PC-3 (cell line): ENCODE measurements around the gene HLCS. TPM values are rescaled to one million over a fixed set of nuclear protein-coding genes. Genes with fewer than 3 reads are reported as not detected.

Source experiments
- ATAC-seq: fragments of 200-7000 bp; cut with Tn5 transposase; 2 replicates; pipeline ENCODE4 v1.9.1; 2020; ENCODE audit warnings: mild to moderate bottlenecking, moderate library complexity
- BruUV-seq: library from RNA; stranded (reverse); fragments of 400-500 nt; replicated peaks from 2 replicates; lab custom pipeline; 2021; lab: Mats Ljungman, UMichigan
- CTCF ChIA-PET: fragments of 300-600 bp; sonication (Branson Sonifier 250); formaldehyde crosslinking; loops from one replicate; lab custom pipeline; 2022; ENCODE audit warnings: antibody characterized with exemption; lab: Charles Lee
- POLR2A ChIA-PET: fragments of 300-600 bp; sonication (Branson Sonifier 250); formaldehyde crosslinking; loops from one replicate; lab custom pipeline; 2022; ENCODE audit warnings: antibody characterized with exemption; ENCODE audit not compliant: unreplicated experiment; lab: Charles Lee
- DNase-seq: peaks from one replicate; pipeline ENCODE4 v3.0.0-alpha.2; 2015
- H2AFZ ChIP-seq: fragments of 300-600 bp; sonication (generic); 2 replicates; pipeline ENCODE4 v1.6.0; 2016; ENCODE audit warnings: antibody characterized with exemption, low read length
- H3F3A ChIP-seq: fragments of 300-600 bp; sonication (generic); one replicate; pipeline ENCODE4 v1.6.0; 2017; ENCODE audit warnings: antibody characterized with exemption, low read length, control low read depth, mild to moderate bottlenecking; ENCODE audit not compliant: unreplicated experiment
- H3K27ac ChIP-seq: fragments of 300-600 bp; sonication (generic); 2 replicates; pipeline ENCODE4 v1.5.1; 2016; ENCODE audit warnings: mild to moderate bottlenecking, low read length
- H3K27me3 ChIP-seq: fragments of 300-600 bp; sonication (generic); 2 replicates; pipeline ENCODE4 v1.6.1; 2016; ENCODE audit warnings: low read length, mixed read lengths
- H3K36me3 ChIP-seq: fragments of 300-600 bp; sonication (generic); 2 replicates; pipeline ENCODE4 v1.6.1; 2016; ENCODE audit warnings: low read depth, mixed run types, low read length, mixed read lengths
- H3K4me1 ChIP-seq: fragments of 300-600 bp; sonication (generic); 2 replicates; pipeline ENCODE4 v1.5.1; 2016; ENCODE audit warnings: low read length; ENCODE audit not compliant: insufficient read depth
- H3K4me2 ChIP-seq: fragments of 300-600 bp; sonication (generic); 2 replicates; pipeline ENCODE4 v1.6.0; 2016; ENCODE audit warnings: low read length
- H3K4me3 ChIP-seq: fragments of 300-600 bp; sonication (generic); 2 replicates; pipeline ENCODE4 v1.5.1; 2016; ENCODE audit warnings: mild to moderate bottlenecking, low read length, mixed read lengths
- H3K79me2 ChIP-seq: fragments of 300-600 bp; sonication (generic); 2 replicates; pipeline ENCODE4 v1.6.1; 2017; ENCODE audit warnings: low read length, mixed read lengths
- H3K9ac ChIP-seq: fragments of 300-600 bp; sonication (generic); 2 replicates; pipeline ENCODE4 v1.6.0; 2016; ENCODE audit warnings: mild to moderate bottlenecking, low read length
- H3K9me2 ChIP-seq: fragments of 300-600 bp; sonication (generic); replicated peaks from 2 replicates; pipeline ENCODE4 v1.6.1; 2016; ENCODE audit warnings: mixed run types, low read length, mixed read lengths
- H3K9me3 ChIP-seq: fragments of 300-600 bp; sonication (generic); 2 replicates; pipeline ENCODE4 v1.6.1; 2016; ENCODE audit warnings: low read length, mixed read lengths
- H4K20me1 ChIP-seq: fragments of 300-600 bp; sonication (generic); 2 replicates; pipeline ENCODE4 v1.6.1; 2016; ENCODE audit warnings: low read length, mixed read lengths
- EZH2 ChIP-seq: fragments of 300-600 bp; sonication (generic); IDR thresholded peaks from one replicate; pipeline ENCODE4 v1.6.1; 2017; ENCODE audit warnings: antibody characterized with exemption, mild to moderate bottlenecking, low read length; ENCODE audit not compliant: unreplicated experiment
- EZH2phosphoT487 ChIP-seq: fragments of 300-600 bp; sonication (generic); IDR thresholded peaks from 2 replicates; pipeline ENCODE4 v1.6.1; 2018; ENCODE audit warnings: mild to moderate bottlenecking, antibody characterized with exemption, low read length, borderline replicate concordance
- intact Hi-C: fragments of 100-400 bp; cut with micrococcal nuclease; formaldehyde crosslinking; loops from 2 replicates; pipeline ENCODE4 v1.9.0; 2023
- total RNA-seq: library from RNA; depleted of rRNA; stranded (reverse); fragments of >200 nt; gene quantifications from 2 replicates; pipeline ENCODE4 v1.2.3, GENCODE V29; 2014
- TF ChIP-seq, protein P1 (sequence below): fragments of 300-600 bp; sonication (generic); conservative IDR thresholded peaks from 2 replicates; pipeline ENCODE4 v1.5.1; 2017; ENCODE audit warnings: antibody characterized with exemption, low read depth, mild to moderate bottlenecking, low read length

HLCS gene
- total RNA-seq, 1 experiment from 2014 or later = 44.1 TPM

DNA sequence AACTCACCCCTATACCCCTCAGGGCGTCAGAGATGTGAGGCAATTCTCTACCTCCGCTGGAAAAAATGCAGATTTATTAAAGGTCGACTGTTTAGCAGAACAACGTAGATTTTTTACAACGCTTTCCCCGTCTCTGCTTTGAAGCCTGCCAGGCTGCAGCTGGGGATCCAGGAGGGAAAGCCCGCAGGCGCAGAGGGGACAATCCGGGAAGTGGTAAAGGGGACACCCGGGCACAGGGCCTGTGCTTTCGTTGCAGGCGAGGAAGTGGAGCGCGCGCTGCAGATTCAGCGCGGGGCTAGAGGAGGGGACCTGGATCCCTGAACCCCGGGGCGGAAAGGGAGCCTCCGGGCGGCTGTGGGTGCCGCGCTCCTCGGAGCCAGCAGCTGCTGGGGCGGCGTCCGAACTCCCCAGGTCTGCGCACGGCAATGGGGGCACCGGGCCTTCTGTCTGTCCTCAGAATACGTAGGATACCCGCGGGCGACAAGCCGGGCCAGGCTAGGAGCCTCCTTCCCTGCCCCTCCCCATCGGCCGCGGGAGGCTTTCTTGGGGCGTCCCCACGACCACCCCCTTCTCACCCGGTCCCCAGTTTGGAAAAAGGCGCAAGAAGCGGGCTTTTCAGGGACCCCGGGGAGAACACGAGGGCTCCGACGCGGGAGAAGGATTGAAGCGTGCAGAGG lies 262.1 kb downstream of the HLCS start:
- Histone ChIP-seq H3F3A (no peaks in the 10 kb centered on the region), H3K79me2 (peaks cover 100% of the 10 kb centered on the region), H2AFZ (no peak overlapping the region), H3K4me2 (no peak overlapping the region), H3K4me3 (no peak overlapping the region), H3K27me3 (no peaks in the 10 kb centered on the region), H3K9ac (no peak overlapping the region), H3K4me1 (peaks cover 13% of the 10 kb centered on the region), H3K27ac (no peak overlapping the region), H3K36me3 (peaks cover 21% of the 10 kb centered on the region), H3K9me2 (no peaks in the 10 kb centered on the region), H3K9me3 (no peaks in the 10 kb centered on the region), H4K20me1 (peaks cover 79% of the 10 kb centered on the region)
- ChIA-PET CTCF (no interaction called here), POLR2A (no interaction called here)
- TF ChIP-seq EZH2 = no peak
- TF ChIP-seq, protein P1, sequence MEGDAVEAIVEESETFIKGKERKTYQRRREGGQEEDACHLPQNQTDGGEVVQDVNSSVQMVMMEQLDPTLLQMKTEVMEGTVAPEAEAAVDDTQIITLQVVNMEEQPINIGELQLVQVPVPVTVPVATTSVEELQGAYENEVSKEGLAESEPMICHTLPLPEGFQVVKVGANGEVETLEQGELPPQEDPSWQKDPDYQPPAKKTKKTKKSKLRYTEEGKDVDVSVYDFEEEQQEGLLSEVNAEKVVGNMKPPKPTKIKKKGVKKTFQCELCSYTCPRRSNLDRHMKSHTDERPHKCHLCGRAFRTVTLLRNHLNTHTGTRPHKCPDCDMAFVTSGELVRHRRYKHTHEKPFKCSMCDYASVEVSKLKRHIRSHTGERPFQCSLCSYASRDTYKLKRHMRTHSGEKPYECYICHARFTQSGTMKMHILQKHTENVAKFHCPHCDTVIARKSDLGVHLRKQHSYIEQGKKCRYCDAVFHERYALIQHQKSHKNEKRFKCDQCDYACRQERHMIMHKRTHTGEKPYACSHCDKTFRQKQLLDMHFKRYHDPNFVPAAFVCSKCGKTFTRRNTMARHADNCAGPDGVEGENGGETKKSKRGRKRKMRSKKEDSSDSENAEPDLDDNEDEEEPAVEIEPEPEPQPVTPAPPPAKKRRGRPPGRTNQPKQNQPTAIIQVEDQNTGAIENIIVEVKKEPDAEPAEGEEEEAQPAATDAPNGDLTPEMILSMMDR = no peak
- TF ChIP-seq EZH2phosphoT487 = no peak
- ATAC-seq = no peak
- no TSS peak for BruUV-seq
- DNase-seq = no peak
- intact Hi-C loops = loop anchor here (5.0 kb wide), 1 partner anchor 223 kb away; no protein-coding TSS in a partner anchor

DNA sequence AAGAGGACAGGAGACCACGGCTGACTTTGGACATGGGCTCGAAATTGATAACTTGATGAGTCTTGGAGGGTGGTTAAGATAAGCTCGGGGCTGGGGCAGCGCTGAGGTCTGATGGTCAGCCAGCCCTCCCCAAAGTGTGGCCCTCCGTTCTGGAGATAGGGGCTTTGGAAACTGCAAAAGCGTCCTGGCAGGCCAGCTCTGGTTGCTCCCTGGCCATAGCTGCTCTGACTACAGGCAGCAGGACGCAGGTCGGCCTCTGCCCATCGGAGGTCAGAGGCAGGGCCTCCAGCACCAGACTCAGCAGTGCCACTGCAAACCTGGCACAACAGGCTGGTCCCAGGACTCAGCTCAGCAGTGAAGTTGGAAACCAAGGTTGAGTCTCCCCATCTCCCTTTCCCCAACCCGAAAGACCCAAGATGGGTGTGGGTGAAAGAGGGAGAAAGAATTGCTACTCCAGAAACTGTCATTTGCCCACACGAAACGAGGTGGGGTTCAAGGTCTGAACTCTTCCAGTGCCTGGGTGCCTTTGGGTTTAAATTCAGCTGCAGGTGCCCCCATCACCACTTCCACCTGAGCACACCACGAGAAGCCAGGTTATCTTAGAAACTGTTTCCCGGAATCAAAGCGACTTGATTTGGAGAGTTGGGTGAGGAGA lies 262.7 kb downstream of the HLCS start:
- Histone ChIP-seq H2AFZ (no peak overlapping the region), H3K4me2 (peak overlapping the region; percentile 92), H3K4me1 (peaks cover 13% of the 10 kb centered on the region), H3K9me3 (no peaks in the 10 kb centered on the region), H3K79me2 (peaks cover 98% of the 10 kb centered on the region), H3F3A (no peaks in the 10 kb centered on the region), H3K9ac (no peak overlapping the region), H3K9me2 (no peaks in the 10 kb centered on the region), H4K20me1 (peaks cover 79% of the 10 kb centered on the region), H3K27me3 (no peaks in the 10 kb centered on the region), H3K36me3 (peaks cover 21% of the 10 kb centered on the region), H3K27ac (no peak overlapping the region), H3K4me3 (peak overlapping the region; percentile 95; the same call in 1 of the 2 replicates)
- intact Hi-C loops = loop anchor here (5.0 kb wide), 1 partner anchor 224 kb away; no protein-coding TSS in a partner anchor
- TF ChIP-seq EZH2phosphoT487 (no peak), EZH2 (no peak)
- TF ChIP-seq, protein P1 = no peak
- ATAC-seq (no peak), DNase-seq (no peak)
- ChIA-PET CTCF (no interaction called here), POLR2A (interaction anchor here (0.5 kb wide), 1 partner anchor 68 kb away, joined by 3 read pairs; no protein-coding TSS in a partner anchor)
- BruUV-seq = no TSS peak
